Activated CD4-positive, alpha-beta T cell treated with anti-CD3 and anti-CD28 coated beads, Interleukin-2, Interleukin-6, amounts not matched to agents 100 ng/mL and 50 ng/mL, durations not matched to agents 16 hours and 8 hours (primary cell): ENCODE results near the gene DYNC2I2.
A peak's percentile ranks its signal among the peaks of the same experiment; 100 is the strongest.
"Not testable (repeated sequence)": the region's sequence is repeated elsewhere in the genome, so short reads cannot be mapped to it uniquely, and the experiment has no call there.

Experiments
- DNase-seq: peaks from one replicate; pipeline ENCODE4 v3.0.0-alpha.2; 2020

Gene DYNC2I2

GRCh38 chr9:128611600-128612394, 44.9 kb downstream of the DYNC2I2 start:
- DNase-seq = no peak

- no peak for DNase-seq
Observed at GRCh38 chr9:128610897-128611296, 45.8 kb downstream of the DYNC2I2 start.

- no peak for DNase-seq
Observed at GRCh38 chr9:128607642-128608350, 48.9 kb downstream of the DYNC2I2 start.

- DNase-seq = no peak
Observed at GRCh38 chr9:128603697-128604096, 53.0 kb downstream of the DYNC2I2 start.

GRCh38 chr9:128600099-128600498, 56.5 kb downstream of the DYNC2I2 start:
- DNase-seq = peak; percentile 36

- DNase-seq = no peak
Observed at GRCh38 chr9:128595471-128595870, 61.2 kb downstream of the DYNC2I2 start.

GRCh38 chr9:128593856-128594255, 62.8 kb downstream of the DYNC2I2 start:
- DNase-seq = no peak

- DNase-seq = no peak
Observed at GRCh38 chr9:128593039-128593438, 63.6 kb downstream of the DYNC2I2 start.

GRCh38 chr9:128588581-128589233, 67.9 kb downstream of the DYNC2I2 start:
- DNase-seq = no peak

GRCh38 chr9:128587453-128587852, 69.2 kb downstream of the DYNC2I2 start:
- DNase-seq = peak; percentile 82

GRCh38 chr9:128586934-128587333, 69.7 kb downstream of the DYNC2I2 start:
- DNase-seq = peak; percentile 11

GRCh38 chr9:128585155-128585554, 71.5 kb downstream of the DYNC2I2 start:
- DNase-seq = not testable (repeated sequence)
